Vagina (tissue), 2 donors: ENCODE data around the gene OXCT1. TPM values are rescaled to one million over a fixed set of nuclear protein-coding genes. Genes with fewer than 3 reads are reported as not detected.

ENCODE experiments used
- DNase-seq, 2 donors: peaks; one replicate each; pipeline ENCODE4 v3.0.0-alpha.2; 2017; ENCODE audit errors: extremely low spot score in 2 of 2
- H3K27ac ChIP-seq: fragments of 200-600 bp; sonication (generic); one replicate; pipeline ENCODE4 v1.5.1; 2019
- H3K27me3 ChIP-seq: fragments of 200-600 bp; sonication (generic); one replicate; pipeline ENCODE4 v1.5.1; 2019
- H3K36me3 ChIP-seq, 2 donors: fragments of 200-600 bp; sonication (generic); one replicate each; pipeline ENCODE4 v1.5.1; 2017 to 2019
- H3K4me1 ChIP-seq: fragments of 200-600 bp; sonication (generic); one replicate; pipeline ENCODE4 v1.5.1; 2019
- H3K4me3 ChIP-seq, 2 donors: fragments of 200-600 bp; sonication (generic); 1 replicate in 1 of 2; 2 replicates in 1 of 2; pipeline ENCODE4 v1.5.1; 2016 to 2019
- H3K9me3 ChIP-seq: fragments of 200-600 bp; sonication (generic); one replicate; pipeline ENCODE4 v1.5.1; 2019
- POLR2A ChIP-seq, 2 donors: fragments of 450-650 bp; IDR thresholded peaks; one replicate each; pipeline ENCODE4 v1.6.1; 2017; ENCODE audit warnings: antibody characterized with exemption in 2 of 2, mild to moderate bottlenecking in 2 of 2, moderate library complexity in 2 of 2
- POLR2AphosphoS5 ChIP-seq, 2 donors: sonication (generic); formaldehyde crosslinking; IDR thresholded peaks; one replicate each; pipeline ENCODE4 v1.9.0; 2017; ENCODE audit warnings: antibody characterized with exemption in 2 of 2, mild to moderate bottlenecking in 2 of 2, low read depth in 1 of 2; ENCODE audit not compliant: insufficient read depth in 1 of 2
- intact Hi-C: fragments of 100-400 bp; cut with DNase I; formaldehyde crosslinking; loops from one replicate; pipeline ENCODE4 v1.15.1; 2023
- total RNA-seq: library from RNA; depleted of rRNA; stranded (reverse); fragments of >200 nt; gene quantifications from one replicate; pipeline ENCODE4 v1.2.3, GENCODE V29; 2016
- TF ChIP-seq, protein P1 (sequence below), 3 experiments: fragments of 450-650 bp in 2 of 3; fragments of 200-600 bp in 1 of 3; sonication (generic) in 1 of 3; IDR thresholded peaks; one replicate each; pipeline ENCODE4 v1.5.1; 2017 to 2019; ENCODE audit warnings: antibody characterized with exemption in 3 of 3, mild to moderate bottlenecking in 2 of 3, moderate library complexity in 2 of 3

OXCT1 gene
- total RNA-seq, 1 donor from 2014 or later: 15.5 TPM

DNA sequence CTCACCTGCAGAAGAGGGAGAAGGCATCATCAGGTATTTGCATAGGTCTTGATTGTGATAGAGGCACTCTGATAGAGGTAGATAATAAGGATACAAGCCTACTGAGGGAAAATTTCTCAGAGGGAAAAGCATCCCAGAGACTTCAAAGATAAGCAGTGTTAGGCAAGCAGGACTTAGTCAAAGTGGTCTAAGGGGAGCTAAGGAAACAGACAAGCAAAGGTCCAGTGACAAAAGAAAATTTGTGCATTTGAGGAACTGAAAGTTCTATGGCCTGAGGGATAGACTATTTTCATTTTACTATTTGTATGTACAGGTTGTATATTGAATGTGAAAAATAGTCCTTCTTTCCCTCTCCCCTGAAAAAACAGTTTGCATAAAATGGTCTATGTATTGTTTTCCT lies 27.4 kb downstream of the OXCT1 start:
- Histone ChIP-seq H3K9me3 (no peaks in the 10 kb centered on the region), H3K27me3 (no peaks in the 10 kb centered on the region), H3K36me3 (peaks cover 0 to 17% of the 10 kb centered on the region in 2 donors), H3K4me3 (no peak overlapping the region), H3K4me1 (peaks cover 4% of the 10 kb centered on the region), H3K27ac (no peak overlapping the region)
- intact Hi-C loops: no loop called here
- TF ChIP-seq POLR2AphosphoS5 (IDR thresholded peaks at IDR 0.05; ENCODE audit: insufficient read depth in 1 of 2, low read depth in 1 of 2): no peak
- TF ChIP-seq POLR2A (IDR thresholded peaks at IDR 0.05): no peak
- TF ChIP-seq, protein P1, sequence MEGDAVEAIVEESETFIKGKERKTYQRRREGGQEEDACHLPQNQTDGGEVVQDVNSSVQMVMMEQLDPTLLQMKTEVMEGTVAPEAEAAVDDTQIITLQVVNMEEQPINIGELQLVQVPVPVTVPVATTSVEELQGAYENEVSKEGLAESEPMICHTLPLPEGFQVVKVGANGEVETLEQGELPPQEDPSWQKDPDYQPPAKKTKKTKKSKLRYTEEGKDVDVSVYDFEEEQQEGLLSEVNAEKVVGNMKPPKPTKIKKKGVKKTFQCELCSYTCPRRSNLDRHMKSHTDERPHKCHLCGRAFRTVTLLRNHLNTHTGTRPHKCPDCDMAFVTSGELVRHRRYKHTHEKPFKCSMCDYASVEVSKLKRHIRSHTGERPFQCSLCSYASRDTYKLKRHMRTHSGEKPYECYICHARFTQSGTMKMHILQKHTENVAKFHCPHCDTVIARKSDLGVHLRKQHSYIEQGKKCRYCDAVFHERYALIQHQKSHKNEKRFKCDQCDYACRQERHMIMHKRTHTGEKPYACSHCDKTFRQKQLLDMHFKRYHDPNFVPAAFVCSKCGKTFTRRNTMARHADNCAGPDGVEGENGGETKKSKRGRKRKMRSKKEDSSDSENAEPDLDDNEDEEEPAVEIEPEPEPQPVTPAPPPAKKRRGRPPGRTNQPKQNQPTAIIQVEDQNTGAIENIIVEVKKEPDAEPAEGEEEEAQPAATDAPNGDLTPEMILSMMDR (IDR thresholded peaks at IDR 0.05): no peak
- no peak for DNase-seq

GRCh38 chr5:41841325-41841724 lies 28.9 kb downstream of the OXCT1 start:
- Histone ChIP-seq H3K4me1 (peaks cover 10% of the 10 kb centered on the region), H3K27ac (no peak overlapping the region), H3K9me3 (no peaks in the 10 kb centered on the region), H3K36me3 (peaks cover 0 to 17% of the 10 kb centered on the region in 2 donors), H3K27me3 (no peaks in the 10 kb centered on the region), H3K4me3 (no peak overlapping the region)
- intact Hi-C loops: no loop called here
- TF ChIP-seq POLR2A (IDR thresholded peaks at IDR 0.05): no peak
- TF ChIP-seq, protein P1 (IDR thresholded peaks at IDR 0.05): no peak
- TF ChIP-seq POLR2AphosphoS5 (IDR thresholded peaks at IDR 0.05; ENCODE audit: insufficient read depth in 1 of 2, low read depth in 1 of 2): no peak
- DNase-seq: no peak

DNA sequence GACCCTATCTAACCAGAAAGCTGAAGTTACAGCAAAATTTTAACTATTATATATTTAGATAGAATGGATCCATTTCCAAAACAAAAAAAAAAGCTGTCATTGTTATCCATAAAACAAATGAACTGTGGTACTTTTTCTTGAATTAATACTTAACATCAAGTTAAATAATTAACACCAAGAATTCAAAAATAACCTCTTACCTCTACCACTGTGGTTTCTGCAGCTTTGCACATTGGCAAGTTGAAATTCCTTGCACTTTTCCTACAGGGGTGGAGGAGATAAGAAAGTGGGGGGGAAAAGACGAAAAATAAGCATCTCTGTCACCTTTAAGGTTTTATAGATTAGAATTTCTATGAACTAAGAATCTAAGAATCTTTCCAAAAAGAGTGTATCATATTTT lies 30.0 kb downstream of the OXCT1 start:
- Histone ChIP-seq H3K4me1 (peaks cover 10% of the 10 kb centered on the region), H3K4me3 (no peak overlapping the region), H3K36me3 (peaks cover 0 to 17% of the 10 kb centered on the region in 2 donors), H3K27ac (no peak overlapping the region), H3K9me3 (no peaks in the 10 kb centered on the region), H3K27me3 (no peaks in the 10 kb centered on the region)
- intact Hi-C loops: no loop called here
- TF ChIP-seq POLR2AphosphoS5 (IDR thresholded peaks at IDR 0.05; ENCODE audit: insufficient read depth in 1 of 2, low read depth in 1 of 2) (no peak), POLR2A (IDR thresholded peaks at IDR 0.05) (no peak)
- TF ChIP-seq, protein P1 (IDR thresholded peaks at IDR 0.05): no peak
- no peak for DNase-seq

DNA sequence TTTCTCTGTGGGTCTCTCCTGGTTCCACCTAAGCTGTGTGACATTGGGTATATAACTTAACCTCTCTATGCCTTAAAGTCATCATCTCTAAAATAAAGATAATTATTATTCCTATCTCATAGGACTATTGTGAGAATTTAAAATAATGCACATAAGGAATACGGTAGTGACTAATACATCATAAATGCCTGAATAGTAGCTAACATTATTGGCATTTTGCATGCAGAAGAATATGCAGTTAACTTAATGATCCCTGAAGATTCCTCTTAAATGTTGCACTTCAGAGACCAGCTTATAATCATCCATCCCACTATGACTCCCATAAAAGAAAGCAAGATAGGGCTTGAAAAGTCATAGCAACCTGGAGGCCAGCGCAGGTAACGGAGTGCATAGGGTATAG lies 32.4 kb downstream of the OXCT1 start:
- H3K36me3 ChIP-seq: peaks cover 0 to 22% of the 10 kb centered on the region in 2 donors
- DNase-seq: no peak
- no peak overlapping the region for H3K27ac ChIP-seq
- H3K4me3 ChIP-seq: no peak overlapping the region
- intact Hi-C loops: no loop called here
- no peaks in the 10 kb centered on the region for H3K27me3 ChIP-seq
- peaks cover 5% of the 10 kb centered on the region for H3K4me1 ChIP-seq
- no peak for TF ChIP-seq POLR2AphosphoS5 (IDR thresholded peaks at IDR 0.05; ENCODE audit: insufficient read depth in 1 of 2, low read depth in 1 of 2)
- no peak for TF ChIP-seq POLR2A (IDR thresholded peaks at IDR 0.05)
- TF ChIP-seq, protein P1 (IDR thresholded peaks at IDR 0.05): no peak
- H3K9me3 ChIP-seq: no peaks in the 10 kb centered on the region

- peaks cover 5% of the 10 kb centered on the region for H3K4me1 ChIP-seq
- peaks cover 0 to 30% of the 10 kb centered on the region in 2 donors for H3K36me3 ChIP-seq
- no peak overlapping the region for H3K27ac ChIP-seq
- no peak overlapping the region for H3K4me3 ChIP-seq
- DNase-seq: no peak
- no peaks in the 10 kb centered on the region for H3K27me3 ChIP-seq
- H3K9me3 ChIP-seq: no peaks in the 10 kb centered on the region
- TF ChIP-seq, protein P1 (IDR thresholded peaks at IDR 0.05): no peak
- no peak for TF ChIP-seq POLR2A (IDR thresholded peaks at IDR 0.05)
- no peak for TF ChIP-seq POLR2AphosphoS5 (IDR thresholded peaks at IDR 0.05; ENCODE audit: insufficient read depth in 1 of 2, low read depth in 1 of 2)
- intact Hi-C loops: no loop called here
Measured at GRCh38 chr5:41835645-41836044, 34.6 kb downstream of the OXCT1 start.
